Measurements from ENCODE around the gene UNC5A. TPM values are rescaled to one million over a fixed set of nuclear protein-coding genes. Genes with fewer than 3 reads are reported as not detected.

UNC5A gene
- total RNA-seq, 1 donor from 2014 or later = not detected

GRCh38 chr5:176773408-176774035, 36.8 kb upstream of the UNC5A start:
- DNase-seq (ENCODE audit: extremely low spot score in 2 of 2) = peak; percentile 56 to 72
- H3K27ac ChIP-seq = no peak overlapping the region
- no peak overlapping the region for H3K4me3 ChIP-seq
- no peak for TF ChIP-seq CTCF (IDR thresholded peaks at IDR 0.05)
- no peak for TF ChIP-seq POLR2AphosphoS5 (IDR thresholded peaks at IDR 0.05; ENCODE audit: insufficient read depth in 1 of 2, low read depth in 1 of 2)
- no peak for TF ChIP-seq POLR2A (IDR thresholded peaks at IDR 0.05)
- H3K36me3 ChIP-seq = no peaks in the 10 kb centered on the region
- intact Hi-C loops (cut with DNase I) = no loop called here
- H3K27me3 ChIP-seq = no peaks in the 10 kb centered on the region
- no peaks in the 10 kb centered on the region for H3K9me3 ChIP-seq
- H3K4me1 ChIP-seq = no peaks in the 10 kb centered on the region

GRCh38 chr5:176774216-176775171, 35.9 kb upstream of the UNC5A start:
- Histone ChIP-seq H3K27me3 (no peaks in the 10 kb centered on the region), H3K27ac (no peak overlapping the region), H3K4me3 (no peak overlapping the region), H3K36me3 (no peaks in the 10 kb centered on the region), H3K4me1 (no peaks in the 10 kb centered on the region), H3K9me3 (no peaks in the 10 kb centered on the region)
- no peak for TF ChIP-seq CTCF (IDR thresholded peaks at IDR 0.05)
- no peak for TF ChIP-seq POLR2AphosphoS5 (IDR thresholded peaks at IDR 0.05; ENCODE audit: insufficient read depth in 1 of 2, low read depth in 1 of 2)
- TF ChIP-seq POLR2A (IDR thresholded peaks at IDR 0.05) = no peak
- peak; percentile 22 to 79 for DNase-seq (ENCODE audit: extremely low spot score in 2 of 2)
- intact Hi-C loops (cut with DNase I) = no loop called here

GRCh38 chr5:176775409-176775808, 35.0 kb upstream of the UNC5A start:
- intact Hi-C loops (cut with DNase I) = no loop called here
- H3K27me3 ChIP-seq = no peaks in the 10 kb centered on the region

GRCh38 chr5:176776141-176776865, 34.1 kb upstream of the UNC5A start:
- H3K27me3 ChIP-seq = no peaks in the 10 kb centered on the region
- DNase-seq (ENCODE audit: extremely low spot score in 2 of 2) = peak; percentile 67 to 81

More at GRCh38 chr5:176775409-176775808, 35.0 kb upstream of the UNC5A start:
- Histone ChIP-seq H3K36me3 (no peaks in the 10 kb centered on the region), H3K4me3 (no peak overlapping the region), H3K27ac (no peak overlapping the region), H3K4me1 (no peaks in the 10 kb centered on the region), H3K9me3 (no peaks in the 10 kb centered on the region)
- no peak for TF ChIP-seq CTCF (IDR thresholded peaks at IDR 0.05)
- peak in 1 of 2 donors; percentile 29 for DNase-seq (ENCODE audit: extremely low spot score in 2 of 2)

More at GRCh38 chr5:176776141-176776865, 34.1 kb upstream of the UNC5A start:
- H3K27ac ChIP-seq = no peak overlapping the region
- H3K36me3 ChIP-seq = no peaks in the 10 kb centered on the region
- H3K4me3 ChIP-seq = no peak overlapping the region
- H3K9me3 ChIP-seq = no peaks in the 10 kb centered on the region
- H3K4me1 ChIP-seq = no peaks in the 10 kb centered on the region
- TF ChIP-seq POLR2AphosphoS5 (IDR thresholded peaks at IDR 0.05; ENCODE audit: insufficient read depth in 1 of 2, low read depth in 1 of 2) (no peak), POLR2A (IDR thresholded peaks at IDR 0.05) (no peak), CTCF (IDR thresholded peaks at IDR 0.05) (no peak)
- intact Hi-C loops (cut with DNase I) = no loop called here
